Transverse colon (tissue), 4 donors: ENCODE measurements around the gene ZNF77. TPM values are rescaled to one million over a fixed set of nuclear protein-coding genes. Genes with fewer than 3 reads are reported as not detected.

Source experiments
- DNase-seq: peaks from one replicate; pipeline ENCODE4 v3.0.0-alpha.2; 2019
- H3K27ac ChIP-seq, 4 donors: fragments of 200-600 bp; sonication (generic); 2 replicates each; pipeline ENCODE4 v1.5.1; 2016 to 2018; ENCODE audit warnings: inconsistent platforms in 4 of 4
- H3K27me3 ChIP-seq: fragments of 200-600 bp; sonication (generic); 2 replicates; pipeline ENCODE4 v1.5.1; 2017; ENCODE audit warnings: inconsistent platforms
- H3K36me3 ChIP-seq, 4 donors: fragments of 200-600 bp; sonication (generic); 2 replicates each; pipeline ENCODE4 v1.5.1; 2017 to 2019; ENCODE audit warnings: inconsistent platforms in 4 of 4
- H3K4me1 ChIP-seq, 4 donors: fragments of 200-600 bp; sonication (generic); 2 replicates each; pipeline ENCODE4 v1.5.1; 2017 to 2020; ENCODE audit warnings: inconsistent platforms in 4 of 4
- H3K4me3 ChIP-seq, 4 donors: fragments of 200-600 bp; sonication (generic); 1 replicate in 1 of 4; 2 replicates in 3 of 4; pipeline versions ENCODE4 v1.5.1 to v1.6.1; 2017 to 2019; ENCODE audit warnings: inconsistent platforms in 4 of 4
- H3K9me3 ChIP-seq, 2 donors: fragments of 200-600 bp; sonication (generic); 2 replicates each; pipeline ENCODE4 v1.5.1; 2017 to 2019; ENCODE audit warnings: inconsistent platforms in 2 of 2
- CTCF ChIP-seq, 5 experiments: fragments of 200-600 bp in 3 of 5; fragments of 450-650 bp in 2 of 5; sonication (generic) in 3 of 5; IDR thresholded peaks; 1 replicate in 2 of 5; 2 replicates in 3 of 5; pipeline ENCODE4 v1.5.1; 2016 to 2017; ENCODE audit warnings: antibody characterized with exemption in 5 of 5, inconsistent platforms in 3 of 5, mild to moderate bottlenecking in 2 of 5, moderate library complexity in 1 of 5
- EP300 ChIP-seq: sonication (generic); formaldehyde crosslinking; IDR thresholded peaks from one replicate; pipeline ENCODE4 v1.6.1; 2017; ENCODE audit warnings: antibody characterized with exemption, low read depth
- POLR2A ChIP-seq: fragments of 450-650 bp; IDR thresholded peaks from one replicate; pipeline ENCODE4 v1.6.1; 2016; ENCODE audit warnings: antibody characterized with exemption, mild to moderate bottlenecking, moderate library complexity
- POLR2AphosphoS5 ChIP-seq, 3 donors: sonication (generic); formaldehyde crosslinking; IDR thresholded peaks; one replicate each; pipeline ENCODE4 v1.6.1; 2016; ENCODE audit warnings: antibody characterized with exemption in 3 of 3
- WGBS, 2 donors: methylation state at CpG; one replicate each; pipeline ENCODE4 v1.1.5; 2018; ENCODE audit warnings: low coverage in 1 of 2; 5-methylcytosine and 5-hydroxymethylcytosine counted together
- in situ Hi-C, 4 donors: fragments of 200-750 bp; cut with MboI; loops; one replicate each; pipeline versions ENCODE4 v1.15.0 to v1.15.1; 2017; ENCODE audit warnings: low sequenced_read_pairs in 3 of 4, low pct_ligation_motif_present in 1 of 4, low pct_unique_long_range_greater_than_20kb in 1 of 4
- intact Hi-C: fragments of 100-400 bp; cut with DNase I; formaldehyde crosslinking; loops from one replicate; pipeline ENCODE4 v1.15.1; 2023; ENCODE audit warnings: low total_unique reads
- total RNA-seq, 4 donors: library from RNA; depleted of rRNA; stranded (reverse); fragments of >200 nt; gene quantifications; one replicate each; pipeline ENCODE4 v1.1.0, GENCODE V29; 2016

The ZNF77 gene
- total RNA-seq, 4 donors from 2014 or later = 4.2 to 9.3 (median 5.1) TPM; not detected in 1

DNA sequence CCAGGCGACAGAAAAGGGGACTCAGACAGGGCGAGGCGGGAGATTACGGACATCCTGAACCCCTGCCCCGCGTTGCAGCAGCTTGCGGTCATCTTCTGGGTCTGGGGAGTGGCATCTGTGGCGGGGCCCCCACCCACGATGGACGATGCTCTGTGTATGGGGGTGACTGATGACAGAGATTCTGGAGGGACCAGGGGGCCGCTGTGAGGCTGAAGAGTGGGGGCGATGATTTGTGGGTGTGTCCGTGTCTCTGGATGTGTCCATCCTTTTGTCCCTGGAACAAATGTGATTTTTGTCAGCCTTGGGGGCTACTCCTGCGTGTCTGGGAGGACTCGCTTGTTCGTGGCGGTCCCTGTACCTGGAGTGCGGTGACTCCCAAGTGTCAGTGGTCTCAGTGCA lies 17.7 kb downstream of the ZNF77 start:
- in situ Hi-C loops (no loop called here), intact Hi-C loops (no loop called here)
- H3K36me3 ChIP-seq = peaks cover 0 to 2% (median 0%) of the 10 kb centered on the region in 4 donors
- no peak overlapping the region for H3K27ac ChIP-seq
- H3K9me3 ChIP-seq = peaks cover under 1 to 2% of the 10 kb centered on the region in 2 donors
- 95 to 96% methylated on average over 4 to 18 of the region's 18 CpGs for WGBS, 2 donors
- H3K4me3 ChIP-seq = no peak overlapping the region
- no peak for TF ChIP-seq POLR2A
- no peak for TF ChIP-seq CTCF (IDR thresholded peaks at IDR 0.05)
- no peak for TF ChIP-seq EP300
- peaks cover 0 to 14% (median 10%) of the 10 kb centered on the region in 4 donors for H3K4me1 ChIP-seq
- H3K27me3 ChIP-seq = no peaks in the 10 kb centered on the region
- no peak for DNase-seq

- no peak overlapping the region for H3K4me3 ChIP-seq
- no peak overlapping the region for H3K27ac ChIP-seq
- TF ChIP-seq POLR2AphosphoS5 (IDR thresholded peaks at IDR 0.05) = no peak
- TF ChIP-seq POLR2A = no peak
- TF ChIP-seq CTCF (IDR thresholded peaks at IDR 0.05) = no peak
- TF ChIP-seq EP300 = no peak
- no peaks in the 10 kb centered on the region for H3K9me3 ChIP-seq
- no peaks in the 10 kb centered on the region for H3K36me3 ChIP-seq
- H3K4me1 ChIP-seq = peaks cover 0 to 14% (median 10%) of the 10 kb centered on the region in 4 donors
- H3K27me3 ChIP-seq = no peaks in the 10 kb centered on the region
- no peak for DNase-seq
- WGBS, 2 donors = 94% methylated on average over 44 of the region's 53 CpGs; no CpG with 5 or more reads in 1 of the 2 donors
- in situ Hi-C loops = no loop called here
- intact Hi-C loops = no loop called here
Measured at GRCh38 chr19:2926341-2927031, 18.3 kb downstream of the ZNF77 start.

- WGBS, 2 donors = 30% methylated on average over 4 of the region's 4 CpGs; no CpG with 5 or more reads in 1 of the 2 donors
- TF ChIP-seq EP300 = peak; percentile 16
- TF ChIP-seq POLR2AphosphoS5 (IDR thresholded peaks at IDR 0.05) = peak in 2 of 3 donors; percentile 15 to 17
- no peak for TF ChIP-seq CTCF (IDR thresholded peaks at IDR 0.05)
- no peak for DNase-seq
Measured at GRCh38 chr19:2923510-2923909, 21.3 kb downstream of the ZNF77 start.

GRCh38 chr19:2922987-2923386 lies 21.8 kb downstream of the ZNF77 start:
- Histone ChIP-seq H3K4me3 (no peak overlapping the region), H3K36me3 (peaks cover 0 to 14% (median 4%) of the 10 kb centered on the region in 4 donors), H3K4me1 (peaks cover 0 to 14% (median 10%) of the 10 kb centered on the region in 4 donors), H3K27ac (peak overlapping the region in 3 of 4 donors; percentile 9 to 33 (median 26)), H3K27me3 (no peaks in the 10 kb centered on the region), H3K9me3 (no peaks in the 10 kb centered on the region)
- DNase-seq = no peak
- TF ChIP-seq POLR2A = no peak
- TF ChIP-seq CTCF (IDR thresholded peaks at IDR 0.05) = peak in 1 of 5 experiments; percentile 27
- 53 to 67% methylated on average over 1 to 5 of the region's 5 CpGs for WGBS, 2 donors
- in situ Hi-C loops (no loop called here), intact Hi-C loops (no loop called here)

More at GRCh38 chr19:2923510-2923909, 21.3 kb downstream of the ZNF77 start:
- no peaks in the 10 kb centered on the region for H3K27me3 ChIP-seq
- H3K4me3 ChIP-seq = no peak overlapping the region
- intact Hi-C loops (no loop called here), in situ Hi-C loops (no loop called here)
- H3K4me1 ChIP-seq = peaks cover 0 to 14% (median 10%) of the 10 kb centered on the region in 4 donors
- H3K9me3 ChIP-seq = no peaks in the 10 kb centered on the region
- H3K27ac ChIP-seq = peak overlapping the region in 3 of 4 donors; percentile 9 to 33 (median 26)
- H3K36me3 ChIP-seq = peaks cover 0 to 9% (median 3%) of the 10 kb centered on the region in 4 donors
